Retinal pigment epithelial cell (primary cell): ENCODE data around the gene HTR1D.

ENCODE experiments used
- DNase-seq: peaks from one replicate; pipeline ENCODE4 v3.0.0-alpha.2; 2010; ENCODE audit warnings: low read depth
- H3K4me3 ChIP-seq: 2 replicates; pipeline ENCODE4 v1.5.1; 2011; ENCODE audit warnings: mild to moderate bottlenecking, low read length, control low read depth, moderate library complexity
- CTCF ChIP-seq: conservative IDR thresholded peaks from 2 replicates; pipeline ENCODE4 v1.5.1; 2011; ENCODE audit warnings: low read depth, low read length, control low read depth, inconsistent platforms

HTR1D gene

GRCh38 chr1:23169727-23170335 is 47.5 kb downstream of the HTR1D start:
- H3K4me3 ChIP-seq: no peak overlapping the region
- no peak for TF ChIP-seq CTCF
- DNase-seq: no peak

GRCh38 chr1:23169195-23169575 is 48.1 kb downstream of the HTR1D start:
- no peak for DNase-seq
- TF ChIP-seq CTCF: no peak
- H3K4me3 ChIP-seq: no peak overlapping the region

- DNase-seq: peak; percentile 52
- H3K4me3 ChIP-seq: peak within 1 kb of the TSS; percentile 94
- no peak for TF ChIP-seq CTCF
These were observed 48.7 kb downstream of the HTR1D start, which contains the start of gene LUZP1 for GRCh38 chr1:23168445-23169194. LUZP1 (minus strand) TSS chr1:23168856.

GRCh38 chr1:23168079-23168444 is 49.2 kb downstream of the HTR1D start:
- DNase-seq: no peak
- TF ChIP-seq CTCF: no peak
- peak overlapping the region; percentile 94 for H3K4me3 ChIP-seq

DNA sequence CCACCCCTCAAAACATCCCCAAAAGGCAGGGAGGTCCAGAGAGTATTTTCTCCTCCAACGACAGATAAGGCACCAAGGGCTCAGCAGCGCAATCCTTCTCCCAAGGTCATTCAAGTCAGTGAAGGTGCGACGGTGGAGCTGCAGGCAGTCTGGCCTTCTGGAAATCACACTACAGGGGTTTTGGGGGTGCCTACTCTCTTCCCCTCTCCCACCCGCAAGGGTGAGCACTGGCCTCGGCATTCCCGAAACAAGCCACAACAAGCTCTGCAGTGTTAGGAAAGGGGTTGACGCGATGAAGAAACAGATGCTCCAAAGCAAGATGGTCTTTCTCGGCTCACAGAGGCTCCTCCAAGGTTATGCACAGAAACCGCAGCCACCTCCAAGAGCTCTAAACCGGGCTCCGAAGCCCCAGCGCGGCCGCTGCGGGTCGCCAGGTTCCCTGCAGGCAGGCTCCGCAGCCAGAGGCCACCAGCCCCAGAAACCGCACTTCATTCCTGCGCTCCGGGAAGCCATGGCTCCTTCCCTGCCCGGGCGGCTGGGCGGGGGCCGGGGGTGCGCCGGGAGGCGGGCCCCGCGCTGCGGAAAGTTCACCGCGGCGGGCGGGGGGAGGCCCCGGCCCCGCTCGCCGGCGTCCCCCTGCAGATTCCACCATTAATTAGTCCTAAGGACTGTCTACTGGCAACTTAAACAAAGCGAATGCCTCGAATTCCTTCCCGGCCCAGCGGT is 49.8 kb downstream of the HTR1D start:
- H3K4me3 ChIP-seq: peak overlapping the region; percentile 94
- TF ChIP-seq CTCF: no peak
- DNase-seq: peak; percentile 31

- H3K4me3 ChIP-seq: peak overlapping the region; percentile 94
- no peak for DNase-seq
- TF ChIP-seq CTCF: no peak
These were observed 50.4 kb downstream of the HTR1D start for GRCh38 chr1:23166854-23167253.

DNA sequence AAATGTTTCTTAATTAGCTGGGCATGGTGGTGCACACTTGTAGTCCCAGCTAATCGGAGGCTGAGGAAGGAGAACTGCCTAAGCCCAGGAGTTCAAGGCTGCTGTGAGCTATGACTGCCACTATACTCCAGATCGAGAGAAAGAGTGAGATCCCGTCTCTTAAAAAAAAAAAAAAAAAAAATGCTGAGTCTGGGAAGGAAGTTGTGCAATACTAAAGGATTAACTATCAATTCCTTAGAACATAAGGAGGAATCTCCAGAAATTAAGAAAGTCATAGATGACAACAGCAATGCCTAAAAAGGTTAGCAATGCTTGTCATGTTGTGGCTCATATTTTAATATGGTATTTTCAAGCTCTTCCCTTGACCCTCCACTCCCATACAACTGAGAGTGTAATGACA is 53.9 kb downstream of the HTR1D start:
- H3K4me3 ChIP-seq: no peak overlapping the region
- TF ChIP-seq CTCF: no peak
- DNase-seq: no peak
